ENCODE measurements around the gene PRR14. TPM values are rescaled to one million over a fixed set of nuclear protein-coding genes. Genes with fewer than 3 reads are reported as not detected.
"Not testable (repeated sequence)": the region's sequence is repeated elsewhere in the genome, so short reads cannot be mapped to it uniquely, and the experiment has no call there.

Gene PRR14
- total and polyA plus RNA-seq, 4 donors = 7.5 to 13.5 (median 8.9) TPM

DNA sequence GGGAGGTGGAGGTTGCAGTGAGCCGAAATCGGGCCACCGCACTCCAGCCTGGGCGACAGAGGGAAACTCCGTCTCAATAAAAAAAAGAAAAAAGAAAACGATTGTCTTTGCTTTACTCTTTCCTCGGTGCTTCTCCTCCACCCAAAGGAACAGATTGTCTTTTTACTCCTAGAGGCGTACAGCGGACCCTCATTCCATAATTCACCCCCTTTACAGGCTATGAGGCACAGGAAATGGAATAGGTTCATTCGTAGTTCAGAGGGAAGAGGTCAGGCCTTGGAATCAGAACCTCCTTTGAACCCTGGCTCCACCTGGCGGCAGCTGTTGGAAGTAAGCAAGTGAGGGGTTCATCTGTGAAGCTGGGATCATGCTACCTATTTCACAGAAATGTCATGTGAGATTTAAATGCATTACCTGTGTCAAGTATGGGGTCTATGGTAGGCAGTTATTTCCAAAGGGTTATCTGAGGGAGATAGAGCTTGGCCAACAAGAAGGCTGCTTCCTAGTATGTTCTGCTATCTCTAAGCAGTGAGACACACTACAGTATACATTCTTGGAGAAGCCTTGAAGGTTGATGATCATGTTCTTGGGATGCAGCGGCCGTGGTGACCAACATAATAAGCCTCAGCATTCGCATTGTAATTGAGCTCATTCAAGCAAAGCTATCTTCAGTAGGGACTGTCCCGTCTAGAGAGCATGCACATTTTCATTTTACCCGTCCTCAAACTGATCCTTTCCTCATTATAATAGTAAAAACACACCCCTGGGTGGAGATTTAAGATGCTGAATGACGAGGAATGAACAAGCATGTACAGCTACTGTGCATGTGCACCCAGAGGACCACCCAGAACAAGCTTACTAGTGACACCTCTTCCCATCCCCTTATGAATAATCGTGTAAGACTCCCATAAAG, 21.9 kb upstream of the PRR14 start:
- peaks cover 0 to 7% (median under 1%) of the 10 kb centered on the region in 4 donors for H3K4me1 ChIP-seq (ENCODE audit: control insufficient read depth in 4 of 4, insufficient read depth in 4 of 4, low read length in 3 of 4)
- H3K27ac ChIP-seq (ENCODE audit: low read depth in 1 of 2, low read length in 2 of 2) = peak overlapping the region in 1 of 2 donors; percentile 44
- H3K36me3 ChIP-seq (ENCODE audit: control insufficient read depth in 4 of 4, insufficient read depth in 3 of 4, low read depth in 1 of 4, low read length in 3 of 4) = no peaks in the 10 kb centered on the region
- H3K27me3 ChIP-seq (ENCODE audit: control insufficient read depth in 4 of 4, insufficient read depth in 4 of 4, low read length in 3 of 4) = no peaks in the 10 kb centered on the region
- 37% methylated on average over 18 of the region's 18 CpGs for WGBS
- peak; percentile 93 for DNase-seq (ENCODE audit: low spot score)
- peak; percentile 87 for TF ChIP-seq CTCF (IDR thresholded peaks at IDR 0.05; ENCODE audit: low read depth, low read length, missing input control)
- peak; percentile 32 for TF ChIP-seq FOXA1 (IDR thresholded peaks at IDR 0.05)
- TF ChIP-seq FOXA2 (IDR thresholded peaks at IDR 0.05) = no peak
- no peak for TF ChIP-seq REST (IDR thresholded peaks at IDR 0.05)
- no peak for TF ChIP-seq TAF1 (conservative IDR thresholded peaks at IDR 0.05)
- TF ChIP-seq NR2F2 (IDR thresholded peaks at IDR 0.05) = peak; percentile 89
- no peak for TF ChIP-seq EGR1 (IDR thresholded peaks at IDR 0.05; ENCODE audit: low read depth in 2 of 2)
- no peak for TF ChIP-seq JUND (IDR thresholded peaks at IDR 0.05)
- TF ChIP-seq ZBTB33 (IDR thresholded peaks at IDR 0.05) = no peak
- TF ChIP-seq SP1 (IDR thresholded peaks at IDR 0.05) = peak; percentile 60
- TF ChIP-seq HNF4G (IDR thresholded peaks at IDR 0.05) = peak; percentile 11
- peak; percentile 94 to 95 for TF ChIP-seq RAD21 (IDR thresholded peaks at IDR 0.05)
- TF ChIP-seq ATF3 (IDR thresholded peaks at IDR 0.05) = no peak
- TF ChIP-seq GABPA (IDR thresholded peaks at IDR 0.05 in 1 of 2, conservative IDR thresholded peaks at IDR 0.05 in 1 of 2) = peak in 1 of 2 donors; percentile 34
- peak; percentile 93 to 98 for TF ChIP-seq RXRA (IDR thresholded peaks at IDR 0.05)
- TF ChIP-seq, protein P1, sequence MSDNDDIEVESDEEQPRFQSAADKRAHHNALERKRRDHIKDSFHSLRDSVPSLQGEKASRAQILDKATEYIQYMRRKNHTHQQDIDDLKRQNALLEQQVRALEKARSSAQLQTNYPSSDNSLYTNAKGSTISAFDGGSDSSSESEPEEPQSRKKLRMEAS (IDR thresholded peaks at IDR 0.05) = no peak
- peak; percentile 13 to 58 for TF ChIP-seq HNF4A (conservative IDR thresholded peaks at IDR 0.05)
- peak; percentile 37 for TF ChIP-seq YY1 (IDR thresholded peaks at IDR 0.05)
- peak overlapping the region in 1 of 2 donors; percentile 28 for H3K9ac ChIP-seq (ENCODE audit: low read depth in 1 of 2, low read length in 2 of 2)
- H3K9me3 ChIP-seq (ENCODE audit: control insufficient read depth in 4 of 4, low read length in 3 of 4) = no peaks in the 10 kb centered on the region
- H3K4me3 ChIP-seq (ENCODE audit: low read depth in 1 of 3, low read length in 3 of 3) = no peak overlapping the region

- not testable (repeated sequence) for H3K4me3 ChIP-seq (ENCODE audit: low read depth in 1 of 3, low read length in 3 of 3); H3K9ac ChIP-seq (ENCODE audit: low read depth in 1 of 2, low read length in 2 of 2); DNase-seq (ENCODE audit: low spot score); H3K36me3 ChIP-seq (ENCODE audit: control insufficient read depth in 4 of 4, insufficient read depth in 3 of 4, low read depth in 1 of 4, low read length in 3 of 4); H3K27ac ChIP-seq (ENCODE audit: low read depth in 1 of 2, low read length in 2 of 2); H3K9me3 ChIP-seq (ENCODE audit: control insufficient read depth in 4 of 4, low read length in 3 of 4); H3K27me3 ChIP-seq (ENCODE audit: control insufficient read depth in 4 of 4, insufficient read depth in 4 of 4, low read length in 3 of 4)
- 94% methylated on average over 7 of the region's 7 CpGs for WGBS
- H3K4me1 ChIP-seq (ENCODE audit: control insufficient read depth in 4 of 4, insufficient read depth in 4 of 4, low read length in 3 of 4) = peaks cover 2 to 14% (median 6%) of the 10 kb centered on the region in 4 donors
Observed at GRCh38 chr16:30632454-30632853, 18.3 kb upstream of the PRR14 start.
